OCI-LY7 (cell line): ENCODE results near the gene CCDC122. TPM values are rescaled to one million over a fixed set of nuclear protein-coding genes. Genes with fewer than 3 reads are reported as not detected.

Experiments
- BruUV-seq: library from RNA; stranded (reverse); fragments of 400-500 nt; replicated peaks from 2 replicates; lab custom pipeline; 2021; lab: Mats Ljungman, UMichigan
- CTCF ChIA-PET: fragments of 300-600 bp; sonication (Branson Sonifier 250); formaldehyde crosslinking; loops from one replicate; lab custom pipeline; 2022; ENCODE audit warnings: antibody characterized with exemption; ENCODE audit not compliant: unreplicated experiment; lab: Charles Lee
- POLR2A ChIA-PET: fragments of 300-600 bp; sonication (Branson Sonifier 250); formaldehyde crosslinking; loops from one replicate; lab custom pipeline; 2022; ENCODE audit warnings: antibody characterized with exemption; lab: Charles Lee
- DNase-seq: peaks from one replicate; pipeline ENCODE4 v3.0.0-alpha.2; 2015; ENCODE audit warnings: low spot score
- H2AFZ ChIP-seq: fragments of 200-600 bp; sonication (generic), shearing (Covaris generic); 2 replicates; pipeline ENCODE4 v1.6.1; 2014; ENCODE audit warnings: mild to moderate bottlenecking, antibody characterized with exemption, low read length, moderate library complexity
- H3K27ac ChIP-seq: fragments of 200-600 bp; sonication (generic); 2 replicates; pipeline ENCODE4 v1.5.1; 2014; ENCODE audit warnings: mixed run types, low read depth, mild to moderate bottlenecking, moderate library complexity, low read length, inconsistent platforms; ENCODE audit not compliant: poor library complexity, severe bottlenecking
- H3K36me3 ChIP-seq: fragments of 200-600 bp; sonication (generic); 2 replicates; pipeline ENCODE4 v1.6.1; 2014; ENCODE audit warnings: mild to moderate bottlenecking, antibody characterized with exemption, low read length, moderate library complexity, mixed read lengths; ENCODE audit not compliant: insufficient read depth
- H3K4me1 ChIP-seq: fragments of 200-600 bp; sonication (generic); 2 replicates; pipeline ENCODE4 v1.5.1; 2014; ENCODE audit warnings: mild to moderate bottlenecking, low read length; ENCODE audit not compliant: insufficient read depth, poor library complexity, severe bottlenecking
- H3K4me2 ChIP-seq: fragments of 200-600 bp; sonication (generic); 2 replicates; pipeline ENCODE4 v1.6.1; 2014; ENCODE audit warnings: mild to moderate bottlenecking, low read length
- H3K4me3 ChIP-seq: fragments of 200-600 bp; sonication (generic); 2 replicates; pipeline ENCODE4 v1.5.1; 2014; ENCODE audit warnings: mild to moderate bottlenecking, low read depth, low read length; ENCODE audit not compliant: poor library complexity, severe bottlenecking
- H3K79me2 ChIP-seq: fragments of 200-600 bp; sonication (generic); 2 replicates; pipeline ENCODE4 v1.6.1; 2016; ENCODE audit warnings: low read depth, mild to moderate bottlenecking, low read length, moderate library complexity, mixed read lengths; ENCODE audit not compliant: insufficient read depth
- H3K9me2 ChIP-seq: fragments of 200-600 bp; sonication (generic); 2 replicates; pipeline ENCODE4 v1.6.1; 2016; ENCODE audit warnings: mild to moderate bottlenecking, low read length, mixed read lengths; ENCODE audit not compliant: insufficient read depth
- H3K9me3 ChIP-seq: fragments of 200-600 bp; sonication (generic); 2 replicates; pipeline ENCODE4 v1.6.1; 2014; ENCODE audit warnings: mild to moderate bottlenecking, mixed run types, low read length, mixed read lengths
- H4K20me1 ChIP-seq: fragments of 200-600 bp; sonication (generic); 2 replicates; pipeline ENCODE4 v1.6.1; 2014; ENCODE audit warnings: mild to moderate bottlenecking, antibody characterized with exemption, low read length, moderate library complexity, mixed read lengths; ENCODE audit not compliant: insufficient read depth
- EZH2phosphoT487 ChIP-seq: fragments of 200-600 bp; sonication (generic); IDR thresholded peaks from 2 replicates; pipeline ENCODE4 v1.6.1; 2018; ENCODE audit warnings: low read depth, borderline replicate concordance, mild to moderate bottlenecking, mixed run types, antibody characterized with exemption, low read length, moderate library complexity, mixed read lengths
- intact Hi-C: fragments of 100-400 bp; cut with micrococcal nuclease; formaldehyde crosslinking; loops from one replicate; pipeline ENCODE4 v1.10.0; 2022; ENCODE audit not compliant: unreplicated experiment
- total RNA-seq, 2 experiments: library from RNA; depleted of rRNA in 1 of 2; stranded (reverse); fragments of >200 nt in 1 of 2; shearing (Covaris generic) in 1 of 2; gene quantifications; 2 replicates each; pipeline ENCODE4 v1.2.3, GENCODE V29; 2014 to 2022
- TF ChIP-seq, protein P1 (sequence below): fragments of 200-600 bp; sonication (generic); conservative IDR thresholded peaks from 2 replicates; pipeline ENCODE4 v1.5.1; 2014; ENCODE audit warnings: mild to moderate bottlenecking, antibody characterized with exemption, low read length, moderate library complexity, mixed read lengths

Gene CCDC122
- total RNA-seq, 2 experiments from 2014 or later: 4.6 to 21.6 TPM

DNA sequence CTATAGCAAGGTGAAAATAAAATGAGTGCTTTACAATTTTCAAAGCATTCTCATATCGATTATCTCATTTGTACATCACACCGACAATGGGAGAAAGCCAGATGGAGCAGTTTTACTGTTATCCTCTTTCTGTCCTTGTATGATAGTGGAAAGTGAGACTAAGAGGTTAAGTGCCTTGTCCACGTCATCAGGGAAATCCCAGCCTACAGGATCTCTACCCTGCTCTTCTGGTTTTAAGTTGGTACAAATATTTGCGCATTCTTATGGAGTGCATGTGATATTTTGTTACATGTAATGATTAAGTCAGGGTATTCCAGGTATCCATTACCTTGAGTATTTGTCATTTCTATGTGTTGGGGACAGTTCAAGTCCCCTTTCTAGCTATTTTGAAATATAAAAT, 80.3 kb downstream of the CCDC122 start:
- H4K20me1 ChIP-seq: no peaks in the 10 kb centered on the region
- H3K9me2 ChIP-seq: no peaks in the 10 kb centered on the region
- no peaks in the 10 kb centered on the region for H3K79me2 ChIP-seq
- no peak overlapping the region for H2AFZ ChIP-seq
- no peak overlapping the region for H3K4me3 ChIP-seq
- ChIA-PET CTCF (no interaction called here), POLR2A (no interaction called here)
- TF ChIP-seq, protein P1, sequence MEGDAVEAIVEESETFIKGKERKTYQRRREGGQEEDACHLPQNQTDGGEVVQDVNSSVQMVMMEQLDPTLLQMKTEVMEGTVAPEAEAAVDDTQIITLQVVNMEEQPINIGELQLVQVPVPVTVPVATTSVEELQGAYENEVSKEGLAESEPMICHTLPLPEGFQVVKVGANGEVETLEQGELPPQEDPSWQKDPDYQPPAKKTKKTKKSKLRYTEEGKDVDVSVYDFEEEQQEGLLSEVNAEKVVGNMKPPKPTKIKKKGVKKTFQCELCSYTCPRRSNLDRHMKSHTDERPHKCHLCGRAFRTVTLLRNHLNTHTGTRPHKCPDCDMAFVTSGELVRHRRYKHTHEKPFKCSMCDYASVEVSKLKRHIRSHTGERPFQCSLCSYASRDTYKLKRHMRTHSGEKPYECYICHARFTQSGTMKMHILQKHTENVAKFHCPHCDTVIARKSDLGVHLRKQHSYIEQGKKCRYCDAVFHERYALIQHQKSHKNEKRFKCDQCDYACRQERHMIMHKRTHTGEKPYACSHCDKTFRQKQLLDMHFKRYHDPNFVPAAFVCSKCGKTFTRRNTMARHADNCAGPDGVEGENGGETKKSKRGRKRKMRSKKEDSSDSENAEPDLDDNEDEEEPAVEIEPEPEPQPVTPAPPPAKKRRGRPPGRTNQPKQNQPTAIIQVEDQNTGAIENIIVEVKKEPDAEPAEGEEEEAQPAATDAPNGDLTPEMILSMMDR: no peak
- no peak for TF ChIP-seq EZH2phosphoT487
- H3K27ac ChIP-seq: no peak overlapping the region
- no peaks in the 10 kb centered on the region for H3K9me3 ChIP-seq
- BruUV-seq: no TSS peak
- no peaks in the 10 kb centered on the region for H3K4me1 ChIP-seq
- H3K36me3 ChIP-seq: no peaks in the 10 kb centered on the region
- intact Hi-C loops: no loop called here
- H3K4me2 ChIP-seq: no peak overlapping the region
- no peak for DNase-seq

DNA sequence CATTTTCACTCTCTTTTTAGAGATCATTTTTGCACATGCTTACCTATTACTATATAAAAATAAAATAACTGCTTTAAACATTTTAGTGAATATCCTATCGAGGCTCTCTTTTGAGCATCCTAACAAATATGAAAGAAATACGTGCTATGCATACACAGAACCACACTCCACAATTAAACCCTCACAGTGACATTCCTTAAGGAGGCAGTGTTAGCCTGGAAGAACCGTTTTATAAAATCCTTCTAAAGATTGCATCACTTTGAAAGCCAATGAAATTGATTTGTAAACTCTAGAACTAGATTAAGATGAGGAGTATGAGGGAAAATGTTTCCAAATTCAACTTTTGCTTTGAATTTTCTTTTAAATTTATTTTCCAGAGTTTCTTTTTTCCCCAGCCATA, 81.7 kb downstream of the CCDC122 start:
- Histone ChIP-seq H3K9me3 (no peaks in the 10 kb centered on the region), H3K79me2 (no peaks in the 10 kb centered on the region), H3K4me3 (no peak overlapping the region), H4K20me1 (no peaks in the 10 kb centered on the region), H3K36me3 (no peaks in the 10 kb centered on the region), H3K4me1 (no peaks in the 10 kb centered on the region), H2AFZ (no peak overlapping the region), H3K27ac (no peak overlapping the region), H3K9me2 (no peaks in the 10 kb centered on the region), H3K4me2 (no peak overlapping the region)
- DNase-seq: no peak
- intact Hi-C loops: no loop called here
- POLR2A ChIA-PET: no interaction called here
- TF ChIP-seq, protein P1: no peak
- TF ChIP-seq EZH2phosphoT487: no peak
- BruUV-seq: no TSS peak
- CTCF ChIA-PET: no interaction called here

DNA sequence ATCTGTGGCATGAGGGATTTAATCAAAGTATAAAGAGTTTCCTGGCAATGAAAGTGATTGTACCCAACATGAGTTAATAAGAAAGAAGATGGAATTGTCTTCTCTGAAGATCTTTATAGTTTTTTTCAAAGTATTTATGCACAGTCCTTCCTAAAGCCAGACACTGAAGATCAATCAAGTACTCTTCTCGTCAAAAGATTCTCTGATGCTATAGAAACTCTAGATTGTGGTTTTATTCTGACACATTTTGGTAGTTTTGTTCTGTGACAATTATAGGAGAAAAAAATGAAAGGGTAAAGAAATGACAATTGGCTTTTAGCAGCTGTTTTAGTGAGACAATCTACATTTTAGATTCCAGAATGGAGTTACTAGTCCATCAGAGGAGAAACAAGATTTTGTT, 82.4 kb downstream of the CCDC122 start:
- no TSS peak for BruUV-seq
- ChIA-PET CTCF (no interaction called here), POLR2A (no interaction called here)
- H3K4me2 ChIP-seq: no peak overlapping the region
- TF ChIP-seq, protein P1: no peak
- no peak for TF ChIP-seq EZH2phosphoT487
- DNase-seq: no peak
- H3K9me3 ChIP-seq: no peaks in the 10 kb centered on the region
- no peak overlapping the region for H3K4me3 ChIP-seq
- intact Hi-C loops: no loop called here
- no peaks in the 10 kb centered on the region for H3K79me2 ChIP-seq
- no peaks in the 10 kb centered on the region for H4K20me1 ChIP-seq
- H3K4me1 ChIP-seq: no peaks in the 10 kb centered on the region
- H3K27ac ChIP-seq: no peak overlapping the region
- H3K36me3 ChIP-seq: no peaks in the 10 kb centered on the region
- no peaks in the 10 kb centered on the region for H3K9me2 ChIP-seq
- no peak overlapping the region for H2AFZ ChIP-seq
